ENCODE results near the gene MAN1A1. TPM values are rescaled to one million over a fixed set of nuclear protein-coding genes. Genes with fewer than 3 reads are reported as not detected.
A peak's percentile ranks its signal among the peaks of the same experiment; 100 is the strongest.

MAN1A1 gene
- total RNA-seq, 1 experiment from 2014 or later: 14.2 TPM

DNA sequence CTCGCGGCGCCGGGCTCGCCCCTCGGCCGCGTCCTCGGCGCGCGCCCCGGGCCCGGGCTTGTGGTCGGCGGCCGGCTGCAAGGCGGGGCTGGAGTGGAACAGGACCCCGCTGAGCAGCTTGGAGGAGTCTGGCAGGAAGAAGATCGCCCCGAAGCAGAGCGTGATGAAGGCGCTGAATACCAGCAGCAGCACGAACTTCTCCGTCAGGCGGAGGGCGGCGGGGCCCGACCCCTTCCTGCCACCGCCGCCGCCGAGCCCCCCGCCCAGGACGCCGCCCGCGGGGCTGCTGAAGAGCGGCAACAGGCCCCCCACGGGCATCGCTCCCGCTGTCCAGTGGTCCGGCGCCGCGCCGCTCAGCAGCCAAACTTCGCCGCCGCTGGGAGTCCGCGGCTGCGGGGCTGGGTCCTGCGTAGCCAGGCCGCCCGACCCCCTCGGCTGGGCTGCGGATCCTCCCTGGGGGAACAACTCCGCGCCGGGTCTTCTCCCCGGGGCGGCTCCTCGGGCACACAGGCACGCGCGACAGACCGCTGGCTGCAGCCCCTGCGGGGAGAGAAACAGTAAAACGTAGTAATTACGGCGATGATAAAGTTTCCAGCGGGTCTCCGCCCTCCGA, 707 bp downstream of the MAN1A1 start:
- peak; percentile 30 for DNase-seq
- Histone ChIP-seq H3K4me3 (peak overlapping the region; percentile 83), H3K9me3 (no peaks in the 10 kb centered on the region), H3K36me3 (no peaks in the 10 kb centered on the region), H3K27me3 (no peaks in the 10 kb centered on the region)

DNA sequence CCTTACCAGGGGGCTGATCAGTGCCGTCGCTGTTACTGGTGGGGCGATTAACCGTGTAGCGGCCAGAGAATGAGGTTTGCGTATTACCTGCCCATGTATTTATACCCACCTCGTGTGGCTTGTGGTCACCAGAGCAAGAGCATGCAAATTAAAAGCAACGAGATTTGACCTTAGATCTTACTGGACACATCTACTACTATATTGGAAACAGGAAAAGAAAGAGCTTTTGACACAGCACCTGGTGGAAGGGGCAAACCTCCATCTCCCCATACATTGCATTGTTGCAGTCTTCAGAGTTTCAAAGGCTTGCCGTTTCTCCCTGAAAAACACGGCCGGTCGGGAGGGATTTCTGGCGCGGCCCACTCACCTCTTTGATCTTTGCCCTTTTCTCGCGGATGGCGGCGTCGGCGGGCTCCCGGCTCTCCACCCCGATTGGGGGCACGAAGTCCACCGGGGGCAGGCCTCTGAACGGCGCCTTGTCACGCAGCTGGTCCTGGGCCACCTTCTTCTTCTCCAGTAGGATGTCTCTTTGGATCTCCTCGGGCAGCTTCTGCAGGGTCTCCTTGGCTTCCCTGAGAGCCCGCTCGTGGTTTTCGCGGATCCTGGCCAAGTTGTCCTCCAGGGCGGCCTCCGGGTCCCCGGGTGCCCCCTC, 1.3 kb downstream of the MAN1A1 start:
- Histone ChIP-seq H3K36me3 (no peaks in the 10 kb centered on the region), H3K4me3 (peak overlapping the region; percentile 83), H3K9me3 (no peaks in the 10 kb centered on the region), H3K27me3 (no peaks in the 10 kb centered on the region)
- DNase-seq: peak; percentile 15

DNA sequence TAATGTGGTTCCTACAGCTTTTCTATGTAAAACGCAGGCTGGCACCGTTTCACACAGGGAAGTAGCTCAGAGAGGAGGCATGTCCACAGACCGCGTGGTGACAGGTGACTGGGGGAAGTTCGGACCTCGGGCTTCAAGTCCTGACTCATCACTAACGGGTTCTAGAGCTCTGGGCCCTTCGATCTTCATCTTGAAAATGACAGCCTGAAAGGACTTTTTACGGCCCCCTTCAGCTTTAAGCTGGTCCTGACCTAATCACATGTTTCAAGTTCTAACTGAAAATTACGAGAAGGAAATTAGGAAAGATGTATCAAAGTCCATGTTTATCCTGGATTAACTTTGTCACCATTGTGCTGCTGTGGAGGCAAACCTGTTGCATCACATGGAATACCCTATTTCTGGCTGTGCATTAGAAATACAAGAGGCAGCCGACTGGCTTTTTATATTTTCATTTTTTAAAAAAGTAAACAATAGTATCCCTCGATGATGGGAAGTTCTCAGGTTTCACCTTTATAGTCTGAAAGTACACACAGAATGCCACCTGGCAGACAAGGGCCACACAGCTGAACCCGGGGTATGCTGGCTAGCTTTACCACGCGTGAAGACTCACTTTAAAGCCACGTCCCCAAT, 2.0 kb downstream of the MAN1A1 start:
- Histone ChIP-seq H3K27me3 (no peaks in the 10 kb centered on the region), H3K9me3 (no peaks in the 10 kb centered on the region), H3K4me3 (peak overlapping the region; percentile 83), H3K36me3 (no peaks in the 10 kb centered on the region)
- peak; percentile 22 for DNase-seq

DNA sequence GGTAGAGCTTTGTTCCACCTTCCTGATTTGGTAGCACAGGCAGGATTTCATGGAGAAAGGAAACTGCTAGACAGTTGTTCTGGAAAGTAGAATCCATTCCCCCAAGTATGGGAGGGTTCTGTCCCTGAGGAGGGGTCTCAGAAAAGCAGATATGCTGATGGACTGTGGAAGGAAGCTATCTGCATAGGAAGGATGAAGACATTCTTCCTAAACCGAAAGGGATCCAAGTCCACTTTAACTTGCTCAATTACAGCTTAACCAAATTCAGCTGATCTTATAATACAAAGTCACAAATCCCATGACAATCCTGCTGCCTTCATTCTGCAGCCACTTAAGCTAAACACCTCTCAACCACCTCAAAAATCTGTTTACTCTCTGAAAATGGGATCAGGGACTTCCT, 2.6 kb downstream of the MAN1A1 start:
- Histone ChIP-seq H3K9me3 (no peaks in the 10 kb centered on the region), H3K27me3 (no peaks in the 10 kb centered on the region), H3K36me3 (no peaks in the 10 kb centered on the region), H3K4me3 (no peak overlapping the region; the same call in 1 of the 2 replicates)
- DNase-seq: no peak

DNA sequence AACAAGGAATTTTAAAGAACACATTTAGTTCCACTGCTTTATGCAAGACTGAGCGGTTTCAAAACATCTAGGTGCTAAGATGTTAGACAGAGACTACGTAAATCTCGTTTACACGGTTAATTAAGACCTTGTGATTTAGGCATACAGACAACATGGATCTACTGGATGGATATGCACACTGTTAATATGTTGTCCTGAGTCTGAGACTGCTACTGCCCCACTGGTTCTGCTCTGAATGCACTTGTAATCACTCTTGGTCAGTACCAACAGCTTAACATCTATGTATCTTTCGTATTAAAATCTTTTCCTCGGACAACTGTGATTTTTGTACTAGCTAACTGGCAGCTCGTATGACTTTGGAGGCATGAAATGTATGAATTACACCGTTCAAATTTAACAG, 3.1 kb downstream of the MAN1A1 start:
- Histone ChIP-seq H3K9me3 (no peaks in the 10 kb centered on the region), H3K36me3 (no peaks in the 10 kb centered on the region), H3K27me3 (no peaks in the 10 kb centered on the region), H3K4me3 (no peak overlapping the region)
- no peak for DNase-seq

DNA sequence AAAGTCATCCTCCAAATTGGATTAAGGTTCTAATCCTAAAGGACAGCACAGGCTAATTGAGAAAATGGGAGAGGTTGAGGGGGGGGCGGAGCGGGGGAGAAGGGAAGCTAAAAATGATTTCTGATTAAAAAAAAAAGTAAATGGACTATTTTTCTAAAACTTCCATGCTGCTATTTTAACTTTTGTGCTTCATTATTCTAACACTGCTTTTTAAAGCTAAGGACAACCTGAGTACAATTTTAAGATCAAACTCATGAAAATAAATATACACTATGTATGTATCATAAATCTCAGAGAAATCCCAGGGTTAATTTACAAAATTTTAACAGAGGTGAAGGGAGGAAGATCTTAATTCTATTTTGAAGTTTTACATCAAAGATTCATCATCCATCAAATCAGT, 4.4 kb downstream of the MAN1A1 start:
- H3K4me3 ChIP-seq: no peak overlapping the region
- H3K27me3 ChIP-seq: no peaks in the 10 kb centered on the region
- H3K9me3 ChIP-seq: no peaks in the 10 kb centered on the region
- H3K36me3 ChIP-seq: no peaks in the 10 kb centered on the region
- DNase-seq: no peak

DNA sequence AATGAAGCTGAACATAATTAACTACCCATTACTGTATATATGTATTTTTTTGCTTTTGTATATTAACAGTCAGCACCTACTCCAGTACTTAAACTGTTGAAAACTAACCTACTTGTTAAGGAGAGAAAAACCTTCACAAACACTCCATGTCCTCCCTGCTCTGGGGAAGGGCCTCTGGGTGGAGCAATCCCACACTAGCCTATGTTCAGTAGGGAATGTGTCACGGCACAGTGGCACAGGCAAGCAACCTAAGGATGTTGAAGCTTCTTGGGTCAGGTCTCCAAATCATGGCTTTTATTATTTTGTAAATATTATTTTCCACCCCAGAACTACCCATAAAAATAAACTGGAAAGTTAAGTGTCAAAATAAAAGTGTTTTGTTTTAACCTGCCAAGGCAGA, 5.3 kb downstream of the MAN1A1 start:
- Histone ChIP-seq H3K27me3 (no peaks in the 10 kb centered on the region), H3K36me3 (no peaks in the 10 kb centered on the region), H3K9me3 (no peaks in the 10 kb centered on the region), H3K4me3 (no peak overlapping the region)
- DNase-seq: no peak

DNA sequence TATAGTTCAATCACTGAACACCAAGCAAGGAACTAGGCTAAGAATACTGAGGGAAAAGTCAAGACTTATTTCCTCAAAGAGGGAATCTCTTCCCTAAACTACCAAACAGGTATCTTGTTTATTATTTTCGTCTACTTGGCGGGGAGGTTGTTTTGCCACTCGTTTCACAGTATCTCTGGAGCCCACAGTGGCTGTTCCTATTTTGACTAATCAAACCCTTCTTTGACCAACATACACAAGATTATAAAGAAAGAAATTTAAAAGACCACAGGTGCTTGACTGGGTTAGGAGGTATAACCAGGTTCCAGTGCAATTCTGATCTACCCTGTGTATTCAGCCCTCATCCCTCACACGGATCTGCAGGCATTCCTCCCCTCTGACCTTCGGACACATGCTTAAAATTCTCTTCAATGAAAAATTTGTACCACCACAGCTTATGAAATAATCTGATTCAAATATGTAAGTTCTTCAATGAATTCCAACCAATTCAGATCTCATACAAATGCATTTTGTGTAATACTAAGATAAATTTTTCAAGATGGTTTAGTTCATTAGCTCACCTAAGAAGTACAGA, 5.9 kb downstream of the MAN1A1 start:
- H3K36me3 ChIP-seq: no peaks in the 10 kb centered on the region
- no peak overlapping the region for H3K4me3 ChIP-seq
- DNase-seq: no peak
- no peaks in the 10 kb centered on the region for H3K9me3 ChIP-seq
- no peaks in the 10 kb centered on the region for H3K27me3 ChIP-seq

DNA sequence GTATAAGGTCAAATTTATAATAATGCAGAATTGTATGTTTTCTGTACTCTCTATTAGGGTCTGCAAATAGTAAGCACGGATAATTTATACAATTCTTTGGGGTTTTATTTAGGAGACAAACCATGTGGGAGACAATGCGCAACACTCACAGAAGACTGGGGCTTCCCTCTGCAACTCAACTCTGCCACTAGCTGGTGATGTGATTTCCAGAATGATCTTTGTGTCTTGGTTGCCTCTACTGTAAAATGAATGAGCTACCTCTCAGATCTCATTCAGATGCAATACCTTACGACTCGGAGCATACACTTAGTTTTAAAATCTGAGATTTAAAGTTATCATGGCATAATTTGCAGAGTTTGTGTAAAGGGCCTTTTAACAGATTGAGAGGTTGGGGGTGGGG, 6.4 kb downstream of the MAN1A1 start:
- Histone ChIP-seq H3K27me3 (no peaks in the 10 kb centered on the region), H3K9me3 (no peaks in the 10 kb centered on the region), H3K36me3 (no peaks in the 10 kb centered on the region), H3K4me3 (no peak overlapping the region)
- no peak for DNase-seq

DNA sequence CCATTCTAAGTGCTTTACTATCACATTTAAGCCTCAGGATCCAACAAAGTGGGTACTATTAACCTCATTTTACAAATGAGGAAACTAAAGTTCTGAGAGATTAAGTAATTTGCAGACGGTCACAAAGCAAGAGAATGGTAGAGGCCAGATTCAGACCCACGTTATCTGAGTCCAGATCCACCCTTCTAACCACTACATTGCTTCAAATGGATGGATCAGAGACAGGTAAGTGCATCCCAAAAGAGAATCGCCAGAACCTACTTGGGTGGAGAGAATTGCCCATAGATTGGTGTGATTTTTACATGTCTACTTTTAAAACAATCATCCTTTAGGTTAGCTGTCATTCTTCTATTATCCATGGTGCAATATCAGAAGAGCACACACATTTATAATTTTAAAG, 7.1 kb downstream of the MAN1A1 start:
- no peak overlapping the region for H3K4me3 ChIP-seq
- DNase-seq: no peak
- no peaks in the 10 kb centered on the region for H3K27me3 ChIP-seq
- no peaks in the 10 kb centered on the region for H3K36me3 ChIP-seq
- no peaks in the 10 kb centered on the region for H3K9me3 ChIP-seq

DNA sequence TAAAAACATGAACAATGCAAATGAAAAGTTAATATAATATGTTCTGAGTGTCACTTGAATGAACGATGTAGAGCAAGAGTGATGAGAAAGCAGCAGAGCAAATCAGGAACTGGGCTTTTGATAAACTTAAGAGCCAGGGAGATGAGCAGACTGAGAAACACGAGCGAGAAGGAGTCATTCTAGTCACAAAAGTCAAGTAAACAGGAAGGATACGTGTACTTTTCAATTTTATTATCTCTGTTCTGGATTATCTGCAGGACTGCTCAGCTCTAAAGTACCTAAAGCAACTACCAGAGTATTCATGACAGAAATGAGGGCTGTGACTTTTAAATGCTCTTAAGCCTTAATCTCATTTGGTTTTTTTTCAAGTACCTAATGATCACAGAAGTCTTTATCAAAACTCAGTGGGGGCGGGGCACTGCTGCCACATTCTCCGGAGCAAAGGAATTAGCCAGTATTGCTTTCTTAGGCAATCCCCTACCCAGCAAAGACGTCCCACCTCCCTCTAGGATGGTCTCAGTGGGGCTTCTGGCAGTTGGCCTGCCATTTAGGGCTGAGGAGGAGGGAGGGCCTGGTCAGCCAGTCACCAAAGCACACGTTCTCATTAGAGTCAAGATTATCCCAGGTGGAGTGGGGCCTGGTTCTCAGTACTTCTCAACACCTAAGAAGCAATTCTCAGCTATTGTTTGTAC, 8.6 kb downstream of the MAN1A1 start:
- Histone ChIP-seq H3K27me3 (no peaks in the 10 kb centered on the region), H3K9me3 (no peaks in the 10 kb centered on the region), H3K4me3 (no peak overlapping the region), H3K36me3 (no peaks in the 10 kb centered on the region)
- no peak for DNase-seq

DNA sequence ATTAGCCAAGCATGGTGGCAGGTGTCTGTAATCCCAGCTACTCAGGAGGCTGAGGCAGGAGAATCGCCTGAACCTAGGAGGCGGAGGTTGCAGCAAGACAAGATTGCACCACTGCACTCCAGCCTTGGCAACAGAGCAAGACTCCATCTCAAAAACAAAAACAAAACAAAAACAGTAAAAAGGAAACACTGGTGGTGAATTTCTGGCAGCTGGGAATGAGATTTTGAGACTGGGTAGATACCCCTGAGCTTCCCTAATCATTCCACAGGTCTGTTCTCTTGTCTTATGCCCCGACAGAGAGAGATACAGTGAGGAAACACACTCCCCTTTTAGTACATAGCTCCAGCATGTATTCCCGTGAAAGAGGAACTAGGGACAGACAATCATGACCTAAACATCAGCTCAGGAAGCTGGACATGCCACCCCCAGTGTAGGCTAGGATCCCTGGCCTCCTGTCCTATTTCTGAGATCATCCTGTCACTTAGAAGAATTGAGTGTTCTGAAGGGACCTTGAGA, 9.6 kb downstream of the MAN1A1 start:
- no peak overlapping the region for H3K4me3 ChIP-seq
- H3K27me3 ChIP-seq: no peaks in the 10 kb centered on the region
- H3K36me3 ChIP-seq: no peaks in the 10 kb centered on the region
- DNase-seq: no peak
- H3K9me3 ChIP-seq: no peaks in the 10 kb centered on the region

DNA sequence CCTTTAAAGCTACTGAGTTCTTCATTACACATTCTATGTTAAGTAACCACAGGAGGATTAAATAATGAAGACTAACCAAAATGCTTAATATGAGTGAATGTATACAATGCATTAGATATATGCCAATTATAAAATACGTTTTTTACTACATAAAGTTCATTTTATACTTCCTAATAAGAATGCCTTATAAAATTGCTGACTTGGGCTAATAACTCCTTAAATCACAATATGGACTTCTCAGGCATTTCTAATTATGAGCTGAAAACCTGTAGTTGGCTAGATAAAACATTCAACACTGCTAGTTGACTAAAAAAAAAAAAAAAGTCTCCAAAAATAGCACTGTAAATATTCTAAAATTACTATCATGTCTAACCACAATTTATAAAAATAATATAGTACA, 11.8 kb downstream of the MAN1A1 start:
- no peaks in the 10 kb centered on the region for H3K36me3 ChIP-seq
- DNase-seq: no peak
- H3K27me3 ChIP-seq: no peaks in the 10 kb centered on the region
- H3K4me3 ChIP-seq: no peak overlapping the region
- H3K9me3 ChIP-seq: no peaks in the 10 kb centered on the region

DNA sequence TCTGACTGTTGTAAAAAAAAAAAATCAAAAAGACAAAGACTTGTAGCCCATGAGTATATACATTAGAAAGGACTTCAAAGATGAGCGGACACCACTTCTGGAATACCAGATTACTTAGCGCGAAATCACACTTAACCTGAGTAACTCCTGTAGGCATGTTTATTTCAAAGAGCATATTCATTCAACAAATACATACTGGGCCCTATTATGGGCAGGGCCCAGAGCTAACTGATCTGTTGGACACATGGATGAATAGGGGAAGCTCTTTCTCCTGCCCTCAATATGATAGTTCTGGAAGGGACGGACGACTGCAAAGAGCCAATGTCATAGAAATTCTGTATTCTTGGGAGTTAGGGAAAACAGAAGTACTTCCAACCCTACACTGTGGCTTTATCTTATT, 12.3 kb downstream of the MAN1A1 start:
- H3K4me3 ChIP-seq: no peak overlapping the region
- no peaks in the 10 kb centered on the region for H3K27me3 ChIP-seq
- H3K9me3 ChIP-seq: no peaks in the 10 kb centered on the region
- DNase-seq: no peak
- no peaks in the 10 kb centered on the region for H3K36me3 ChIP-seq

DNA sequence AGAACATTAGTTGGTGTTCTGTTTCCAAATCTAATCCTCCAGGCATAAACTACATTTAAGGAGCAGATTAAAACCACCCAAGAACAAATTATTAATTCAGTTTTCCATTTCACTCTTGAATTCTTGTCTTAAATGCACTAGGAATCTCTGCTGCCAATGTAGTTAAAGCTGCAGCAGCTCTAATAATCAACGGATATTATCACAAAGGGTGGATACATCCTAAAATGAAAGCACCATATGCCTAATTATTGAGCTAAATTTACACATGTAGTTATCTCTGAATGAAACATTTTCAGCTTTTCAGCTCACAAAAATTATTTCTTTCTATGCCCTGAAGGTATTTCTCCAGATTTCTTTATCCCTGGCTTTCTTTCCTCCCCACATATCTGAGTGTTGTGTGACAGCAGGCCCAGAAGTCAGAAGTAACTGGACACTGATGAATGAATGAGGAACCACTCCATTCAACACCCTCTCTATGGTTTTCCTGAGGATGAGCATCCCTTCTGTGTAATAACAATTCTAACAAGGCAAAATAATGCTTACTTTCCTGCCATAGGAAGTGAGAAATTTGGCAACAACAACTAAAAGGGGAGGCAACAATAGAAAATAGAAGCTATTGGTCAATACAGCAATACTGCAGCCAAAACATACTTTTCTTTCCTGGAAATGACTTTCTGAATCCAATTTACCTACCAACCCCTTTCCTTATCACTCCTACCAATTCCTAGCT, 14.9 kb downstream of the MAN1A1 start:
- Histone ChIP-seq H3K4me3 (no peak overlapping the region), H3K9me3 (no peaks in the 10 kb centered on the region), H3K36me3 (no peaks in the 10 kb centered on the region), H3K27me3 (no peaks in the 10 kb centered on the region)
- DNase-seq: no peak

DNA sequence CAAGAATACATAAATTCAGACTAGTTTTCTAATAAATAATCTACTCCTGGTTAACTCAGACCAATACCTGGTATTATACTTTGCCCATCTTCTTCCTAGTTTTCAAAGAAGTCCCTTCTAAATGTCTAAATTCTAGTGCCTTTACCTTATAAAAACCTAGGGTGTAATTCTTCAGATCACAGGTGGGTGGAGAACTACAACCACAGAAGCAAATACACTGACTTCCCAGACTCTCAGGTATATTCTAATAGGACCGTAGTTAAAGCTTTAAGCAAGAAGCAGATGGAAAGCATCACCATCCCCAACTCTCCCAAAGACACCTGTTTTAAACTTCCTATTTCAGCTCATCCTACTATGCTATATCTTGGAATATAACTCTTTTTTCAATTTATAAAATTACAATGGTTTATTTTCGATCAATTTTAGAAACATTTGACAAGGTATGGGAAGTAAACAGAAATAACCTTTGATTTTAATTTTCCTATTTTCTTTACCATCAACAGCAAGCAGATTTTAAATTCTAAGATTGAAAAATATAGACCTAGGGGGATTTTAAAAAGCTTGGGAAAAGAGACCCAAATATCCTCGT, 15.8 kb downstream of the MAN1A1 start:
- no peak overlapping the region for H3K4me3 ChIP-seq
- H3K36me3 ChIP-seq: no peaks in the 10 kb centered on the region
- no peak for DNase-seq
- H3K9me3 ChIP-seq: no peaks in the 10 kb centered on the region
- H3K27me3 ChIP-seq: no peaks in the 10 kb centered on the region

Data from MG63 (cell line).